GM18861 (cell line): ENCODE data around the gene ABCA3.

ENCODE experiments used
- ATAC-seq: cut with Tn5 transposase; IDR thresholded peaks from one replicate; pipeline ENCODE4 v1.9.1; 2021; ENCODE audit not compliant: unreplicated experiment

The ABCA3 gene

GRCh38 chr16:2237102-2237482, 103.4 kb downstream of the ABCA3 start:
- no peak for ATAC-seq

- ATAC-seq: no peak
Measured at GRCh38 chr16:2236337-2237101, 104.0 kb downstream of the ABCA3 start, which contains the start of gene DNASE1L2. TSS of gene DNASE1L2 (plus strand) at chr16:2236444. CDS start at chr16:2236817, 373 bp downstream.

GRCh38 chr16:2235695-2236336, 104.7 kb downstream of the ABCA3 start:
- no peak for ATAC-seq

- no peak for ATAC-seq
Measured at GRCh38 chr16:2235234-2235651, 105.3 kb downstream of the ABCA3 start.

GRCh38 chr16:2234813-2235170, 105.7 kb downstream of the ABCA3 start:
- ATAC-seq: no peak

GRCh38 chr16:2233872-2234812, 106.4 kb downstream of the ABCA3 start:
- no peak for ATAC-seq

- no peak for ATAC-seq
Measured at GRCh38 chr16:2233046-2233775, 107.3 kb downstream of the ABCA3 start.

GRCh38 chr16:2232094-2232990, 108.2 kb downstream of the ABCA3 start:
- ATAC-seq: no peak

GRCh38 chr16:2231016-2231931, 109.3 kb downstream of the ABCA3 start:
- no peak for ATAC-seq

- no peak for ATAC-seq
Measured at GRCh38 chr16:2230376-2230775, 110.2 kb downstream of the ABCA3 start.

GRCh38 chr16:2229632-2230250, 110.8 kb downstream of the ABCA3 start:
- ATAC-seq: no peak

- no peak for ATAC-seq
Measured at GRCh38 chr16:2229091-2229490, 111.4 kb downstream of the ABCA3 start.

- ATAC-seq: no peak
Measured at GRCh38 chr16:2228161-2228824, 112.2 kb downstream of the ABCA3 start.

GRCh38 chr16:2226918-2227317, 113.6 kb downstream of the ABCA3 start:
- no peak for ATAC-seq

GRCh38 chr16:2226245-2226793, 114.2 kb downstream of the ABCA3 start:
- ATAC-seq: no peak
